ENCODE data around the gene MEPE. TPM values are rescaled to one million over a fixed set of nuclear protein-coding genes. Genes with fewer than 3 reads are reported as not detected.

The MEPE gene
- total and polyA plus RNA-seq, 8 donors, result not detected

DNA sequence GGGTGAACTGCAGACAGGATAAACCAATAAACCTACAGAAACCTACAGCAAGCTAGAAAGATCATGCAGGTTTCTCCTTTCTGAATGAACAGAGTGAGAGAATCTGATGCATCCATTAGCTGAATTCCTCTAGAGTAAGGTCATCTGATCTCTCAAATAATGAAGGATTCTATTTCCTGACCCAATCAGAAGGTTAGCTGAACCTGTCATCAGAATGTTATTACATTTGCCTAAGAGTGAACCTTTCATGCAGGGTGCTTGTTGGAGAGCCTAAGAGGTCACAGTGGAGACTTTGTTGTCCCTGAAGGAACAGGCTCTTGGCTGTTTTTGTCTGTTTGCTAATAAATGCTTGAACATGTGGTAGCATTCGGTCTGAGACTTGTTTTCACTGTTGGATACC is 24.0 kb downstream of the MEPE start:
- no peak for TF ChIP-seq CTCF (IDR thresholded peaks at IDR 0.05)
- peaks cover 0 to 9% (median 0%) of the 10 kb centered on the region in 3 donors for H3K4me1 ChIP-seq
- H3K9me3 ChIP-seq, result no peaks in the 10 kb centered on the region
- 21 to 25% methylated on average over 1 of the region's 1 CpG for WGBS, 2 donors
- H3K36me3 ChIP-seq, result no peaks in the 10 kb centered on the region
- ATAC-seq (peak in 1 of 4 donors; percentile 45), FAIRE-seq (no peak), DNase-seq (no peak)
- peak overlapping the region in 1 of 4 donors; percentile 44 for H3K27ac ChIP-seq
- intact Hi-C loops (cut with DNase I), result loop anchor here in 2 of 3 donors (5.0 to 10.0 kb wide), 2 partner anchors 115 to 358 kb away; no protein-coding TSS in a partner anchor
- H3K27me3 ChIP-seq, result no peaks in the 10 kb centered on the region
- H3K4me3 ChIP-seq, result no peak overlapping the region

- intact Hi-C loops (cut with DNase I), result loop anchor here in 2 of 3 donors (5.0 to 10.0 kb wide), 2 partner anchors 115 to 357 kb away; no protein-coding TSS in a partner anchor
- no peak for DNase-seq
- WGBS, 2 donors, result 58 to 60% methylated on average over 5 of the region's 5 CpGs
- Histone ChIP-seq H3K9me3 (no peaks in the 10 kb centered on the region), H3K36me3 (no peaks in the 10 kb centered on the region), H3K4me3 (no peak overlapping the region), H3K27ac (no peak overlapping the region), H3K27me3 (no peaks in the 10 kb centered on the region), H3K4me1 (peaks cover 0 to 7% (median 0%) of the 10 kb centered on the region in 3 donors)
- ATAC-seq, result no peak
- no peak for TF ChIP-seq CTCF (IDR thresholded peaks at IDR 0.05)
- FAIRE-seq, result no peak
Observed at GRCh38 chr4:87857789-87858188, 25.0 kb downstream of the MEPE start.

DNA sequence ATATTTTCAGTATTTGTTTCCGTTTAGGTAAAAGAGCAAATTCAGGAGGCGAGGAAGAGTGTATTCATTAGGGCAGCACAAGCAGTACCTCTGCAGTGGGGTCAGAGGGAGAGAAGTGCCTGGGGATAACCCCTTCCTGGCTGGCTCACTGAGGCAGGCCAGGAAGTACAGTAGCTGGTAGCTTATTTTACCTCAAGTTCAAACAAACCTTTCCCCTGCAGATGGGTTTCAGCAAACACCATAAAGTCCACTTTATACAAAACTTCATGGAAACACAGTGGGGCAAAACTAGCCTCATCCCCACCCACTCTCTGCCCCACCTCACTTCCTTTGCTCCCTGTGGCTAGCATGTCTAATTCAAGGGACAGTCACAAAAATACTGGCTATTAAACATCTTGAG is 29.5 kb downstream of the MEPE start:
- intact Hi-C loops (cut with DNase I), result no loop called here

GRCh38 chr4:87863486-87863885 is 30.7 kb downstream of the MEPE start:
- 49 to 91% methylated on average over 14 to 23 of the region's 23 CpGs for WGBS, 2 donors
- DNase-seq (peak in 1 of 6 donors; percentile 29), ATAC-seq (no peak), FAIRE-seq (no peak)
- Histone ChIP-seq H3K9me3 (no peaks in the 10 kb centered on the region), H3K4me3 (no peak overlapping the region), H3K36me3 (no peaks in the 10 kb centered on the region), H3K4me1 (peaks cover 0 to 15% (median 13%) of the 10 kb centered on the region in 3 donors), H3K27me3 (no peaks in the 10 kb centered on the region), H3K27ac (no peak overlapping the region)
- intact Hi-C loops (cut with DNase I), result no loop called here
- no peak for TF ChIP-seq CTCF (IDR thresholded peaks at IDR 0.05)

More for the DNA sequence above, 29.5 kb downstream of the MEPE start:
- Histone ChIP-seq H3K4me1 (peaks cover 0 to 15% (median 13%) of the 10 kb centered on the region in 3 donors), H3K4me3 (no peak overlapping the region), H3K27me3 (no peaks in the 10 kb centered on the region), H3K27ac (no peak overlapping the region), H3K9me3 (no peaks in the 10 kb centered on the region), H3K36me3 (no peaks in the 10 kb centered on the region)
- no peak for ATAC-seq
- DNase-seq, result no peak
- WGBS, 2 donors, result 80 to 86% methylated on average over 2 of the region's 2 CpGs
- no peak for TF ChIP-seq CTCF (IDR thresholded peaks at IDR 0.05)
- FAIRE-seq, result no peak

- intact Hi-C loops (cut with DNase I), result no loop called here
- 92 to 100% methylated on average over 2 of the region's 2 CpGs for WGBS, 2 donors
- no peak for ATAC-seq
- Histone ChIP-seq H3K36me3 (no peaks in the 10 kb centered on the region), H3K4me3 (no peak overlapping the region), H3K27me3 (no peaks in the 10 kb centered on the region), H3K27ac (peak overlapping the region in 2 of 4 donors; percentile 63 to 77), H3K9me3 (no peaks in the 10 kb centered on the region), H3K4me1 (peaks cover 0 to 19% (median 13%) of the 10 kb centered on the region in 3 donors)
- no peak for TF ChIP-seq CTCF (IDR thresholded peaks at IDR 0.05)
- no peak for FAIRE-seq
- no peak for DNase-seq
Observed at GRCh38 chr4:87864321-87864720, 31.6 kb downstream of the MEPE start.
